DOHH2 (cell line): ENCODE data around the gene ACVR2A.

ENCODE experiments used
- H3F3A ChIP-seq: fragments of 200-600 bp; sonication (generic), shearing (Covaris generic); 2 replicates; pipeline ENCODE4 v1.6.0; 2016; ENCODE audit warnings: antibody characterized with exemption, mild to moderate bottlenecking; ENCODE audit not compliant: control insufficient read depth, insufficient read depth
- H3K27ac ChIP-seq: fragments of 200-600 bp; sonication (generic); 2 replicates; pipeline ENCODE4 v1.5.1; 2014; ENCODE audit warnings: low read depth, mild to moderate bottlenecking, low read length, moderate library complexity
- H3K27me3 ChIP-seq: fragments of 200-600 bp; sonication (generic); 2 replicates; pipeline ENCODE4 v1.6.1; 2014; ENCODE audit warnings: mild to moderate bottlenecking, low read length, mixed read lengths; ENCODE audit not compliant: control insufficient read depth
- H3K36me3 ChIP-seq: fragments of 200-600 bp; sonication (generic); 2 replicates; pipeline ENCODE4 v1.6.1; 2014; ENCODE audit warnings: mild to moderate bottlenecking, low read length, moderate library complexity, mixed read lengths; ENCODE audit not compliant: control insufficient read depth
- H3K4me1 ChIP-seq: fragments of 200-600 bp; sonication (generic); 2 replicates; pipeline ENCODE4 v1.6.1; 2014; ENCODE audit warnings: mild to moderate bottlenecking, low read length, mixed read lengths; ENCODE audit not compliant: control insufficient read depth
- H3K4me2 ChIP-seq: fragments of 200-600 bp; sonication (generic); 2 replicates; pipeline ENCODE4 v1.6.0; 2014; ENCODE audit warnings: mild to moderate bottlenecking, low read length, moderate library complexity
- H3K4me3 ChIP-seq: fragments of 200-600 bp; sonication (generic); 2 replicates; pipeline ENCODE4 v1.5.1; 2014; ENCODE audit warnings: mild to moderate bottlenecking, low read length, mixed read lengths
- H3K79me2 ChIP-seq: fragments of 200-600 bp; sonication (generic); 2 replicates; pipeline ENCODE4 v1.6.1; 2014; ENCODE audit warnings: mild to moderate bottlenecking, low read length, mixed read lengths; ENCODE audit not compliant: control insufficient read depth
- H3K9me2 ChIP-seq: fragments of 200-600 bp; sonication (generic); replicated peaks from 2 replicates; pipeline ENCODE4 v1.6.1; 2014; ENCODE audit warnings: mild to moderate bottlenecking, low read length, mixed read lengths; ENCODE audit not compliant: control insufficient read depth
- H3K9me3 ChIP-seq: fragments of 200-600 bp; sonication (generic); 2 replicates; pipeline ENCODE4 v1.6.1; 2014; ENCODE audit warnings: antibody characterized with exemption, low read length, mixed read lengths; ENCODE audit not compliant: control insufficient read depth, insufficient read depth
- H4K20me1 ChIP-seq: fragments of 200-600 bp; sonication (generic); 2 replicates; pipeline ENCODE4 v1.6.0; 2014; ENCODE audit warnings: low read depth, mild to moderate bottlenecking, antibody characterized with exemption, low read length, moderate library complexity; ENCODE audit not compliant: control insufficient read depth, insufficient read depth
- CTCF ChIP-seq: fragments of 200-600 bp; sonication (generic); IDR thresholded peaks from one replicate; pipeline ENCODE4 v1.5.1; 2014; ENCODE audit warnings: antibody characterized with exemption, mild to moderate bottlenecking, low read depth, low read length; ENCODE audit not compliant: poor library complexity, severe bottlenecking
- EZH2phosphoT487 ChIP-seq: fragments of 200-600 bp; sonication (generic); IDR thresholded peaks from 2 replicates; pipeline ENCODE4 v1.6.1; 2017; ENCODE audit warnings: borderline replicate concordance, mild to moderate bottlenecking, antibody characterized with exemption, low read length, moderate library complexity, mixed read lengths

ACVR2A gene

GRCh38 chr2:147925886-147926285, 81.1 kb downstream of the ACVR2A start:
- H4K20me1 ChIP-seq: no peaks in the 10 kb centered on the region
- no peaks in the 10 kb centered on the region for H3K27me3 ChIP-seq
- no peak overlapping the region for H3K27ac ChIP-seq
- no peaks in the 10 kb centered on the region for H3K9me2 ChIP-seq
- TF ChIP-seq EZH2phosphoT487: no peak
- H3K79me2 ChIP-seq: no peaks in the 10 kb centered on the region
- no peak overlapping the region for H3K4me2 ChIP-seq
- no peaks in the 10 kb centered on the region for H3K4me1 ChIP-seq
- no peaks in the 10 kb centered on the region; the same call in 1 of the 2 replicates for H3F3A ChIP-seq
- H3K4me3 ChIP-seq: no peak overlapping the region
- no peaks in the 10 kb centered on the region for H3K9me3 ChIP-seq
- H3K36me3 ChIP-seq: no peaks in the 10 kb centered on the region

- Histone ChIP-seq H3K4me2 (no peak overlapping the region), H3K27ac (no peak overlapping the region), H3K4me3 (no peak overlapping the region), H3K4me1 (no peaks in the 10 kb centered on the region), H3K9me3 (no peaks in the 10 kb centered on the region), H3K36me3 (no peaks in the 10 kb centered on the region), H3K9me2 (no peaks in the 10 kb centered on the region), H3F3A (no peaks in the 10 kb centered on the region; the same call in 1 of the 2 replicates), H4K20me1 (no peaks in the 10 kb centered on the region), H3K27me3 (no peaks in the 10 kb centered on the region), H3K79me2 (no peaks in the 10 kb centered on the region)
- TF ChIP-seq EZH2phosphoT487: no peak
- no peak for TF ChIP-seq CTCF
Observed at GRCh38 chr2:147927053-147927588, 82.3 kb downstream of the ACVR2A start.

- H3K9me3 ChIP-seq: no peaks in the 10 kb centered on the region
- H3K4me1 ChIP-seq: no peaks in the 10 kb centered on the region
- H3K36me3 ChIP-seq: peaks cover 18% of the 10 kb centered on the region
- H3K4me2 ChIP-seq: no peak overlapping the region
- no peak overlapping the region for H3K4me3 ChIP-seq
- H4K20me1 ChIP-seq: no peaks in the 10 kb centered on the region
- H3F3A ChIP-seq: no peaks in the 10 kb centered on the region; the same call in 1 of the 2 replicates
- no peaks in the 10 kb centered on the region for H3K9me2 ChIP-seq
- no peak overlapping the region for H3K27ac ChIP-seq
- H3K79me2 ChIP-seq: no peaks in the 10 kb centered on the region
- H3K27me3 ChIP-seq: no peaks in the 10 kb centered on the region
- TF ChIP-seq EZH2phosphoT487 (no peak), CTCF (no peak)
Observed at GRCh38 chr2:147933931-147934330, 89.1 kb downstream of the ACVR2A start.

- H3K27me3 ChIP-seq: no peaks in the 10 kb centered on the region
- H3K36me3 ChIP-seq: peaks cover 18% of the 10 kb centered on the region
- no peaks in the 10 kb centered on the region for H3K9me3 ChIP-seq
- no peaks in the 10 kb centered on the region for H3K79me2 ChIP-seq
- H3K9me2 ChIP-seq: no peaks in the 10 kb centered on the region
- TF ChIP-seq EZH2phosphoT487 (no peak), CTCF (no peak)
- H3K27ac ChIP-seq: no peak overlapping the region
- H3K4me2 ChIP-seq: no peak overlapping the region
- H3F3A ChIP-seq: no peaks in the 10 kb centered on the region
- H3K4me1 ChIP-seq: no peaks in the 10 kb centered on the region
- H3K4me3 ChIP-seq: no peak overlapping the region
- no peaks in the 10 kb centered on the region for H4K20me1 ChIP-seq
Observed at GRCh38 chr2:147934881-147935620, 90.2 kb downstream of the ACVR2A start.
